A673 (cell line): ENCODE measurements around the gene ATP2B2.

Source experiments
- EZH2 ChIP-seq: fragments of 200-600 bp; sonication (generic); IDR thresholded peaks from 2 replicates; pipeline ENCODE4 v1.6.1; 2017; ENCODE audit warnings: borderline replicate concordance, low read depth, mild to moderate bottlenecking, mixed read lengths, antibody characterized with exemption, low read length; ENCODE audit not compliant: poor library complexity, severe bottlenecking
- TF ChIP-seq, protein P1 (sequence below): fragments of 300-800, 200-600 bp; sonication (generic); conservative IDR thresholded peaks from 2 replicates; pipeline ENCODE4 v1.5.1; 2017; ENCODE audit warnings: low read depth, mild to moderate bottlenecking, antibody characterized with exemption, low read length, moderate library complexity, mixed read lengths

DNA sequence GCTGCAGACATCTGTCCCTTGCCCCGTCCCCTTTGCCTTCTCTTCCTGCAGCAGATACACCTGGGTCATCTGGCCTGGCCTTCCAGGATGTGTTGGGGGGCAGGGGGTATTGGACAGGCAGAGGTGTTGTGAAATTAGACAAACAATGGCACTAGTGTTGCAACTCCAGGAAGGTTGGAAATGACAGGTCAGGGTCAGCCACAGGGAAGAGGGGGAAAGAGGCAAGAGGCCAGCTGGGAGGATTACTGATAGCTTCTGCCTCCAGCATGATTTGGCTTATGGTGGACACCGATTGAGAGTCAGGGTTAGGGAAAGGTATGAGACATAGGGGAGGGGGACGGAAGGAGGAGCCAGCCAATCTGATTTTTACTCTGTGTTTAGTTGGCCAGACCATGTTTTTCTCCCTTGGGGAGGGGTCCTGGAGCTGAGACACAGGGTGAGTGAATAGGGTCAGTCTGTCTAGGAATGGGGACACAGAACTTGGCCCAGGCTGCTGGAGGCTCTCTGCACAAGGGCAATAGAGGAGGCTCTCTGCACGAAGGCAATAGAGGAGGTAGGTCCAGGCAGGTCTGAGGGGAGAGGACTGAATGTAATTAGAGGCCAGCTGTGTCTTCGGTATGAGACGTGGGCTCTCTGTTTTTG, 3.4 kb upstream of the ATP2B2 start:
- TF ChIP-seq, protein P1, sequence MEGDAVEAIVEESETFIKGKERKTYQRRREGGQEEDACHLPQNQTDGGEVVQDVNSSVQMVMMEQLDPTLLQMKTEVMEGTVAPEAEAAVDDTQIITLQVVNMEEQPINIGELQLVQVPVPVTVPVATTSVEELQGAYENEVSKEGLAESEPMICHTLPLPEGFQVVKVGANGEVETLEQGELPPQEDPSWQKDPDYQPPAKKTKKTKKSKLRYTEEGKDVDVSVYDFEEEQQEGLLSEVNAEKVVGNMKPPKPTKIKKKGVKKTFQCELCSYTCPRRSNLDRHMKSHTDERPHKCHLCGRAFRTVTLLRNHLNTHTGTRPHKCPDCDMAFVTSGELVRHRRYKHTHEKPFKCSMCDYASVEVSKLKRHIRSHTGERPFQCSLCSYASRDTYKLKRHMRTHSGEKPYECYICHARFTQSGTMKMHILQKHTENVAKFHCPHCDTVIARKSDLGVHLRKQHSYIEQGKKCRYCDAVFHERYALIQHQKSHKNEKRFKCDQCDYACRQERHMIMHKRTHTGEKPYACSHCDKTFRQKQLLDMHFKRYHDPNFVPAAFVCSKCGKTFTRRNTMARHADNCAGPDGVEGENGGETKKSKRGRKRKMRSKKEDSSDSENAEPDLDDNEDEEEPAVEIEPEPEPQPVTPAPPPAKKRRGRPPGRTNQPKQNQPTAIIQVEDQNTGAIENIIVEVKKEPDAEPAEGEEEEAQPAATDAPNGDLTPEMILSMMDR = no peak
- no peak for TF ChIP-seq EZH2
